Peyer's patch (tissue), 4 donors: ENCODE data around the gene WRAP73.

Source experiments
- CTCF ChIP-seq, 6 experiments: fragments of 450-650 bp in 4 of 6; fragments of 200-600 bp in 2 of 6; sonication (generic) in 1 of 6; IDR thresholded peaks; one replicate each; pipeline ENCODE4 v1.5.1; 2017 to 2019; ENCODE audit warnings: antibody characterized with exemption in 6 of 6, mild to moderate bottlenecking in 3 of 6, moderate library complexity in 1 of 6
- POLR2A ChIP-seq, 2 donors: fragments of 450-650 bp; IDR thresholded peaks; one replicate each; pipeline ENCODE4 v1.5.1; 2017; ENCODE audit warnings: antibody characterized with exemption in 2 of 2, mild to moderate bottlenecking in 2 of 2, moderate library complexity in 2 of 2

- TF ChIP-seq POLR2A (IDR thresholded peaks at IDR 0.05) (no peak), CTCF (IDR thresholded peaks at IDR 0.05) (no peak)
Measured at GRCh38 chr1:3642919-3643675, 6.8 kb downstream of the WRAP73 start.
